Measurements from ENCODE around the gene CCL7.

Gene CCL7

DNA sequence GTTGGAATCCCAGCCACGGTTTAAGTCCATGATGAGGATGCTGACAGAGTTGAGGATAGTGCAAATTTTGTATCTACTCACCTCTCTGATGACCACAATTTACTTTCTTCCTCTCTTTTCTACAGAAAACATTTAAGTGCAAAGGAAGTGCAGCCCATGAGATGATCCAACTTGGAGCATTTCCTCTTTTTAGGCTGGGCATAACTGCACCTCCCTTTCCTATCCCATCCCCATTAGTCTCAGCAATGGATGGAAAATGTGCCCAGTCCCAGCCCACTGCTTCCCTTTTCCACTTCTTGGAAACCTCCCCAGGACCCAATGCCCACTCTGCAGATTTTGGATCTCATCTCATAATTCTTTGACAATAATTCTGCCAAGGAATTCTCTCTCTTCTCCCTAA lies 32.6 kb downstream of the CCL7 start:
- no peaks in the 10 kb centered on the region for H3K36me3 ChIP-seq (ENCODE audit: insufficient read depth, insufficient read length, low read length)
- H3K4me3 ChIP-seq (ENCODE audit: insufficient read length, low read depth) = no peak overlapping the region
- no peak for TF ChIP-seq SUZ12 (IDR thresholded peaks at IDR 0.05; ENCODE audit: extremely low read depth, insufficient read depth, insufficient read length)
- TF ChIP-seq YY1 (IDR thresholded peaks at IDR 0.05; ENCODE audit: insufficient read depth, insufficient read length) = no peak
- TF ChIP-seq ZNF274 (IDR thresholded peaks at IDR 0.05; ENCODE audit: low read depth, low read length) = no peak
- no peak for DNase-seq (ENCODE audit: low read depth, low spot score)
- no peak overlapping the region for H3K9ac ChIP-seq (ENCODE audit: insufficient read length, low read depth)
- H3K4me1 ChIP-seq (ENCODE audit: insufficient read depth, insufficient read length) = peaks cover 2% of the 10 kb centered on the region
- no peaks in the 10 kb centered on the region for H3K9me3 ChIP-seq (ENCODE audit: insufficient read depth, low read length)
- no peaks in the 10 kb centered on the region for H3K27me3 ChIP-seq (ENCODE audit: insufficient read depth, insufficient read length)

DNA sequence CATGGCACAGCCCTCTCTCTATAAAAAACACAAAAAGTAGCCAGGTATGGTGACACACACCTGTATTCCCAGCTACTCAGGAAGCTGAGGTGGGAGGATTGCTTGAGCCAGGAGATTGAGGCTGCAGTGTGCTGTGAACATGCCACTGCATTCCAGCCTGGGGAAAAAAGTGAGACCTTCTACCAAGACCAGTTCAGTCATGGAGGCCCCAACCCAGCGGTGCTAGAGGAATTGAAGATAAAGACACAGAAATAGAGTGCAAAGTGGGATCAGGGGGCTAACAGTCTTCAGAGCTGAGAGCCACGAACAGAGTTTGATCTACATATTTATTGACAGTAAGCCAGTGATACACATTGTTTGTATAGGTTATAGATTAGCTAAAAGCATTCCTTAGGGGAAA lies 33.6 kb downstream of the CCL7 start:
- no peak overlapping the region for H3K9ac ChIP-seq (ENCODE audit: insufficient read length, low read depth)
- no peak overlapping the region for H3K4me3 ChIP-seq (ENCODE audit: insufficient read length, low read depth)
- H3K36me3 ChIP-seq (ENCODE audit: insufficient read depth, insufficient read length, low read length) = no peaks in the 10 kb centered on the region
- no peak for DNase-seq (ENCODE audit: low read depth, low spot score)
- TF ChIP-seq YY1 (IDR thresholded peaks at IDR 0.05; ENCODE audit: insufficient read depth, insufficient read length) = no peak
- TF ChIP-seq SUZ12 (IDR thresholded peaks at IDR 0.05; ENCODE audit: extremely low read depth, insufficient read depth, insufficient read length) = no peak
- no peak for TF ChIP-seq ZNF274 (IDR thresholded peaks at IDR 0.05; ENCODE audit: low read depth, low read length)
- no peaks in the 10 kb centered on the region for H3K9me3 ChIP-seq (ENCODE audit: insufficient read depth, low read length)
- peaks cover 2% of the 10 kb centered on the region for H3K4me1 ChIP-seq (ENCODE audit: insufficient read depth, insufficient read length)
- H3K27me3 ChIP-seq (ENCODE audit: insufficient read depth, insufficient read length) = no peaks in the 10 kb centered on the region

DNA sequence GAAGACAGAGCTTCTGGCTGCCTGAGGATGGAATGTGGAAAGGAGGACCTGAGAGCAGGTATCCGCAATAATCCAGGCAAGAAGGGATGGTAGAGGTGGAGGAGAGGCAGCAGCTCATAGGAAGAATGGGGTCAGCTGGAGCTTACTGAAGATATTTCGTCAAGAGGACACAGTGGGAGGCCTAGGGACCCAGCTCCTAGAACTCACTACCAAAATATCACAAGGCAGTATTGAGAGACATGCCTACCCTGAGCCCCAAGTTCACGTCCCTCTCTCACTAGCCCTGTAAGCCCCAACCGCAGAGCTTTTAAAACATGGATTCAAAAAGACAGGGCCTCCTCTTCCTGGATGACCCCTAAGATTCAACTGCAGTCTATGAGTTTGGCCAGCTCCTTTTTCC lies 35.0 kb downstream of the CCL7 start:
- no peak overlapping the region for H3K9ac ChIP-seq (ENCODE audit: insufficient read length, low read depth)
- no peaks in the 10 kb centered on the region for H3K9me3 ChIP-seq (ENCODE audit: insufficient read depth, low read length)
- no peak overlapping the region for H3K4me3 ChIP-seq (ENCODE audit: insufficient read length, low read depth)
- no peaks in the 10 kb centered on the region for H3K27me3 ChIP-seq (ENCODE audit: insufficient read depth, insufficient read length)
- H3K36me3 ChIP-seq (ENCODE audit: insufficient read depth, insufficient read length, low read length) = no peaks in the 10 kb centered on the region
- no peak for DNase-seq (ENCODE audit: low read depth, low spot score)
- TF ChIP-seq SUZ12 (IDR thresholded peaks at IDR 0.05; ENCODE audit: extremely low read depth, insufficient read depth, insufficient read length) (no peak), YY1 (IDR thresholded peaks at IDR 0.05; ENCODE audit: insufficient read depth, insufficient read length) (no peak), ZNF274 (IDR thresholded peaks at IDR 0.05; ENCODE audit: low read depth, low read length) (no peak)
- H3K4me1 ChIP-seq (ENCODE audit: insufficient read depth, insufficient read length) = peaks cover 2% of the 10 kb centered on the region

DNA sequence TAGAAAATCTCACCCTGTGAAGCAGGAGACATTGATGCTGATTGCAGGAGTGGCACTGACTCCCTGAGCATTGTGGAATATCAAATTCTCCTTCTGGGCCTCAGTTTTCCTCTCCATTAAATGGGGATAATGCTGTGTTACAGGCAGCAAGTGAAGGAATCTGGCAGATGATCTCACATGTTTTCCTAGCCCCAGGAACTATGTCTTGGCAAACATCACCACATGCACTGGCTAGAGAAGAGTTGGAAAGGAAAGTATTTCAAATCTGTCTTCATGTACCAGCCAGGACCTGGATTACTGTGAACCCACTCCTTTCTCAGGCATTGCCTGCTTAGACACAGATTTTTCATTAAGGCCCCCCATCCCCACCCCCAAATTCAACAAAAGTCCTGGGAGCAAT lies 35.6 kb downstream of the CCL7 start:
- H3K36me3 ChIP-seq (ENCODE audit: insufficient read depth, insufficient read length, low read length) = no peaks in the 10 kb centered on the region
- H3K27me3 ChIP-seq (ENCODE audit: insufficient read depth, insufficient read length) = no peaks in the 10 kb centered on the region
- DNase-seq (ENCODE audit: low read depth, low spot score) = no peak
- no peaks in the 10 kb centered on the region for H3K9me3 ChIP-seq (ENCODE audit: insufficient read depth, low read length)
- H3K4me1 ChIP-seq (ENCODE audit: insufficient read depth, insufficient read length) = peaks cover 2% of the 10 kb centered on the region
- TF ChIP-seq ZNF274 (IDR thresholded peaks at IDR 0.05; ENCODE audit: low read depth, low read length) = no peak
- TF ChIP-seq YY1 (IDR thresholded peaks at IDR 0.05; ENCODE audit: insufficient read depth, insufficient read length) = no peak
- no peak for TF ChIP-seq SUZ12 (IDR thresholded peaks at IDR 0.05; ENCODE audit: extremely low read depth, insufficient read depth, insufficient read length)
- no peak overlapping the region for H3K4me3 ChIP-seq (ENCODE audit: insufficient read length, low read depth)
- H3K9ac ChIP-seq (ENCODE audit: insufficient read length, low read depth) = no peak overlapping the region

DNA sequence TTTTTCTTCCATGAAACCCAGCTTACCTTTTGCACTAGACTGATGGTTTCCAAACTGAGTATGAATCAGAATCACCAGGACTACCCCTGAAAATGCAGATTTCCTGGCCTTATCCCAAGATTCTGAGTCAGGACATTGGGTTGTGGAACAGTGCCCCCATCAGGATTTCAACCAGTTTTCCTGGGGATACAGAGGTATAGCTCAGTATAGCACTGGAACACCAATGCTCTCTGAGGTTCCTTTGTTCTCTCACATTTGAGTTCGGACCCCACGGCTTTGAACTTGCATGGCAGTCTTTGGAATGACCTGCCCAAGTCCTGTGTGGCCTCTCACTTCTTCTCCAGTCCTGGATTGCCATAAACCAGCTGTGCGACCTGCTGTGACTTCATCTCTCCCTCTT lies 36.4 kb downstream of the CCL7 start:
- TF ChIP-seq SUZ12 (IDR thresholded peaks at IDR 0.05; ENCODE audit: extremely low read depth, insufficient read depth, insufficient read length) (no peak), YY1 (IDR thresholded peaks at IDR 0.05; ENCODE audit: insufficient read depth, insufficient read length) (no peak), ZNF274 (IDR thresholded peaks at IDR 0.05; ENCODE audit: low read depth, low read length) (no peak)
- H3K4me1 ChIP-seq (ENCODE audit: insufficient read depth, insufficient read length) = peaks cover 2% of the 10 kb centered on the region
- DNase-seq (ENCODE audit: low read depth, low spot score) = no peak
- no peak overlapping the region for H3K9ac ChIP-seq (ENCODE audit: insufficient read length, low read depth)
- H3K4me3 ChIP-seq (ENCODE audit: insufficient read length, low read depth) = no peak overlapping the region
- no peaks in the 10 kb centered on the region for H3K36me3 ChIP-seq (ENCODE audit: insufficient read depth, insufficient read length, low read length)
- no peaks in the 10 kb centered on the region for H3K9me3 ChIP-seq (ENCODE audit: insufficient read depth, low read length)
- no peaks in the 10 kb centered on the region for H3K27me3 ChIP-seq (ENCODE audit: insufficient read depth, insufficient read length)

DNA sequence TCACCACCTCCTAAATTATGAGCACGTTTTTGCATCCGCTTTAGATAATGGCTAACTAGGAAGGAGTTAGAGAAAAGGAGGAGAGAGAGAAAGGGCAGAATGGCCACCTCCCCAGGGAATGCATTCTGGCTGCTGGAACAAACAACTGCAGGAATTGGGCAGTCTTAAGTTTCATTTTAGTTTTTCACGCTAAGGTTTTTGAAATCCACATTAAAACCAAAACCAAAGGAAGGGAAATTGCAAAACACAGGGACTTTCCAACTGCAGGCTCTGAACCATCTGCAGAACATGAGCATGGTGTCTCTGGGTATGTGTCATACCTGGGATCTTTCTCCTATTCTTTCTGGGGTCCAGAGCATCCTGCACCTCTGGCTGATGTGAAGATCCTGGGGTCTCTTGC lies 37.1 kb downstream of the CCL7 start:
- Histone ChIP-seq H3K9me3 (ENCODE audit: insufficient read depth, low read length) (no peaks in the 10 kb centered on the region), H3K4me3 (ENCODE audit: insufficient read length, low read depth) (no peak overlapping the region), H3K9ac (ENCODE audit: insufficient read length, low read depth) (no peak overlapping the region), H3K36me3 (ENCODE audit: insufficient read depth, insufficient read length, low read length) (no peaks in the 10 kb centered on the region), H3K27me3 (ENCODE audit: insufficient read depth, insufficient read length) (no peaks in the 10 kb centered on the region), H3K4me1 (ENCODE audit: insufficient read depth, insufficient read length) (peaks cover 2% of the 10 kb centered on the region)
- no peak for DNase-seq (ENCODE audit: low read depth, low spot score)
- TF ChIP-seq SUZ12 (IDR thresholded peaks at IDR 0.05; ENCODE audit: extremely low read depth, insufficient read depth, insufficient read length) (no peak), ZNF274 (IDR thresholded peaks at IDR 0.05; ENCODE audit: low read depth, low read length) (no peak), YY1 (IDR thresholded peaks at IDR 0.05; ENCODE audit: insufficient read depth, insufficient read length) (no peak)

DNA sequence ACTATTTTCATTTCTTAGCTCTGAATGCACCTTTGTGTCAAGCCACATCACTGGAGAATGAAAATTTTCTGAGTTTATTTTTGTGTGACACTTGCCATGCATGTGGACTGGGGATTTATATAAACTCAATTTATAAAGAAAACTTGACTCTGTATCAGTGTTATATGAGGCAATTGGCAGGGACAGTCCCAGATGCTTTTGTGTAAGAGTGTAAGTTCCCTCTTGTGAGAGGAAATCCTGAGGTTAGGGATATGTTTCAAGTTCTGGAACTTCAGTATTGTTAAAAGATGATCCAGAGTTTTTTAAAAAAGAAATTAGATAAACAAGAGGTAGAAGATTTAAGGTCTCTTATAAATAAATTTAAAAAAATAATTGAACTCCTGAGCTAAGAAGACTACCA lies 38.4 kb downstream of the CCL7 start:
- no peaks in the 10 kb centered on the region for H3K27me3 ChIP-seq (ENCODE audit: insufficient read depth, insufficient read length)
- peaks cover 2% of the 10 kb centered on the region for H3K4me1 ChIP-seq (ENCODE audit: insufficient read depth, insufficient read length)
- H3K9me3 ChIP-seq (ENCODE audit: insufficient read depth, low read length) = no peaks in the 10 kb centered on the region
- no peak for DNase-seq (ENCODE audit: low read depth, low spot score)
- TF ChIP-seq YY1 (IDR thresholded peaks at IDR 0.05; ENCODE audit: insufficient read depth, insufficient read length) (no peak), ZNF274 (IDR thresholded peaks at IDR 0.05; ENCODE audit: low read depth, low read length) (no peak), SUZ12 (IDR thresholded peaks at IDR 0.05; ENCODE audit: extremely low read depth, insufficient read depth, insufficient read length) (no peak)
- no peak overlapping the region for H3K9ac ChIP-seq (ENCODE audit: insufficient read length, low read depth)
- no peaks in the 10 kb centered on the region for H3K36me3 ChIP-seq (ENCODE audit: insufficient read depth, insufficient read length, low read length)
- no peak overlapping the region for H3K4me3 ChIP-seq (ENCODE audit: insufficient read length, low read depth)

DNA sequence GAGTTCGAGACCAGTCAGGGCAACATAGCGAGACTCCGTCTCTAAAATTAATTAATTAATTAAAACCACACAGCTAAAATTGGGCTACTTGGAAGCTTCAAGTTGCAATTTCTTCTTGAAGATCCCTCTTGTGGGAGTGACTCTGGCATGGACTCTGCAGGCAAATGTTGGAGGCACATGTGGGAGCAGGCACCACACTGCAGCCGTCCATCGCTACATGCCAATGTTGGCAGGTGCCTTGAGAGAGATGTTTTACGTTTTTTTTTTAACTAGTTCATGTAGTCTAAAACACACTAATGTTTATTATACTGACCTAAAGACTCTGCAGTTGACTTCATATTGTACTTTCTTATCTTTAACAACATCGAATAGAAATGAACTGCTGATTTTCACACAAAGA lies 41.3 kb downstream of the CCL7 start:
- DNase-seq (ENCODE audit: low read depth, low spot score) = no peak
- no peaks in the 10 kb centered on the region for H3K9me3 ChIP-seq (ENCODE audit: insufficient read depth, low read length)
- H3K4me1 ChIP-seq (ENCODE audit: insufficient read depth, insufficient read length) = peaks cover under 1% of the 10 kb centered on the region
- no peak overlapping the region for H3K9ac ChIP-seq (ENCODE audit: insufficient read length, low read depth)
- no peak overlapping the region for H3K4me3 ChIP-seq (ENCODE audit: insufficient read length, low read depth)
- TF ChIP-seq YY1 (IDR thresholded peaks at IDR 0.05; ENCODE audit: insufficient read depth, insufficient read length) = no peak
- no peak for TF ChIP-seq ZNF274 (IDR thresholded peaks at IDR 0.05; ENCODE audit: low read depth, low read length)
- no peak for TF ChIP-seq SUZ12 (IDR thresholded peaks at IDR 0.05; ENCODE audit: extremely low read depth, insufficient read depth, insufficient read length)
- no peaks in the 10 kb centered on the region for H3K27me3 ChIP-seq (ENCODE audit: insufficient read depth, insufficient read length)
- H3K36me3 ChIP-seq (ENCODE audit: insufficient read depth, insufficient read length, low read length) = no peaks in the 10 kb centered on the region

Data from NT2/D1 (cell line).